Measurements from ENCODE around the gene CHIC2. TPM values are rescaled to one million over a fixed set of nuclear protein-coding genes. Genes with fewer than 3 reads are reported as not detected.

CHIC2 gene
- total and polyA plus RNA-seq, 8 donors = 3.9 to 11.5 (median 7.0) TPM

GRCh38 chr4:54097152-54097551, 32.7 kb upstream of the CHIC2 start:
- TF ChIP-seq, protein P1, sequence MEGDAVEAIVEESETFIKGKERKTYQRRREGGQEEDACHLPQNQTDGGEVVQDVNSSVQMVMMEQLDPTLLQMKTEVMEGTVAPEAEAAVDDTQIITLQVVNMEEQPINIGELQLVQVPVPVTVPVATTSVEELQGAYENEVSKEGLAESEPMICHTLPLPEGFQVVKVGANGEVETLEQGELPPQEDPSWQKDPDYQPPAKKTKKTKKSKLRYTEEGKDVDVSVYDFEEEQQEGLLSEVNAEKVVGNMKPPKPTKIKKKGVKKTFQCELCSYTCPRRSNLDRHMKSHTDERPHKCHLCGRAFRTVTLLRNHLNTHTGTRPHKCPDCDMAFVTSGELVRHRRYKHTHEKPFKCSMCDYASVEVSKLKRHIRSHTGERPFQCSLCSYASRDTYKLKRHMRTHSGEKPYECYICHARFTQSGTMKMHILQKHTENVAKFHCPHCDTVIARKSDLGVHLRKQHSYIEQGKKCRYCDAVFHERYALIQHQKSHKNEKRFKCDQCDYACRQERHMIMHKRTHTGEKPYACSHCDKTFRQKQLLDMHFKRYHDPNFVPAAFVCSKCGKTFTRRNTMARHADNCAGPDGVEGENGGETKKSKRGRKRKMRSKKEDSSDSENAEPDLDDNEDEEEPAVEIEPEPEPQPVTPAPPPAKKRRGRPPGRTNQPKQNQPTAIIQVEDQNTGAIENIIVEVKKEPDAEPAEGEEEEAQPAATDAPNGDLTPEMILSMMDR (IDR thresholded peaks at IDR 0.05) = no peak
- intact Hi-C loops (cut with DNase I) = no loop called here
- H3K4me3 ChIP-seq = no peak overlapping the region
- no peaks in the 10 kb centered on the region for H3K9me3 ChIP-seq
- 46 to 49% methylated on average over 6 of the region's 6 CpGs for WGBS, 2 donors
- FAIRE-seq (no peak), ATAC-seq (no peak), DNase-seq (no peak)
- H3K27me3 ChIP-seq = peaks cover 0 to 82% (median 9%) of the 10 kb centered on the region in 4 donors
- no peak overlapping the region for H3K27ac ChIP-seq
- H3K36me3 ChIP-seq = no peaks in the 10 kb centered on the region
- H3K4me1 ChIP-seq = peaks cover 2 to 25% (median 12%) of the 10 kb centered on the region in 3 donors

- DNase-seq (no peak), FAIRE-seq (no peak), ATAC-seq (no peak)
- no peak overlapping the region for H3K4me3 ChIP-seq
- intact Hi-C loops (cut with DNase I) = no loop called here
- WGBS, 2 donors = 30 to 36% methylated on average over 13 of the region's 13 CpGs
- H3K27me3 ChIP-seq = peaks cover 0 to 75% (median 9%) of the 10 kb centered on the region in 4 donors
- peaks cover 4 to 28% (median 12%) of the 10 kb centered on the region in 3 donors for H3K4me1 ChIP-seq
- no peaks in the 10 kb centered on the region for H3K9me3 ChIP-seq
- no peak overlapping the region for H3K27ac ChIP-seq
- TF ChIP-seq, protein P1 (IDR thresholded peaks at IDR 0.05) = no peak
- no peaks in the 10 kb centered on the region for H3K36me3 ChIP-seq
Observed at GRCh38 chr4:54096295-54096962, 32.0 kb upstream of the CHIC2 start.

DNA sequence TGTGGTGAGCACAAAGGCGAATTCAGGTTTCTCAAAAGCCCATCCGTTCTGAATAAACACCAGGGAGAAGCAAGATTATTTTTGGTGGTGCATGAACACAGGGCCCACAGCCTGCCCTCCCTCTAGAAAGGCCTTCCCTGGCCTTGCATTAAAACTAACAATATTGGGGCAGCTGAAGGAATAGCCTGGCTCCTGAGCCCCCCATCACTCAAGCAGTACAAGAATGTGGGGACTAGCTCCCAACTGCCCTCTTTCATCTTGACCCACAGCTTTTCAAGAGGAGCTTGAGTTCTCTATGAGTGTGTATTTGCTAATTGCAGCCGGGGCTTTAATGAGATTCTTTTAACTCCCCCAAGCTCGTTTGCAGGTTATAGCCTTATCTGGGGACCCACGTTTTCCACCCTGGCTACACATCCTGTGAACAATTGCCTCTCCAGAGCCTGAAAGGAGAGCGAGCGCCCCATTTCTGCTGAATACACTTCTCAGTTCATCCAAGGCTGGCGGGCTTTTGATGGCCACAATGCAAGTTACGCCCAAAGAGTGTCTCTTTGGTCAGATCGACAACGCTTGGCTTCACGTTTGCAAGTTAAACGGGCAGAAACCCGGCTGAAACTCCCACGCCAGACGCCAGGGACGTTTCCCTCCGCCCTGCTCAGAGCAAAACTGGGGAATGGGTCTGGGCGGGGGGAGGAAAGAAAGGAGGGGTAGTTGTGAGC, 30.9 kb upstream of the CHIC2 start:
- Histone ChIP-seq H3K27me3 (peaks cover 0 to 63% (median 8%) of the 10 kb centered on the region in 4 donors), H3K4me1 (peaks cover 4 to 18% (median 6%) of the 10 kb centered on the region in 3 donors), H3K27ac (no peak overlapping the region), H3K4me3 (no peak overlapping the region), H3K9me3 (no peaks in the 10 kb centered on the region), H3K36me3 (no peaks in the 10 kb centered on the region)
- ATAC-seq (no peak), DNase-seq (no peak), FAIRE-seq (no peak)
- intact Hi-C loops (cut with DNase I) = no loop called here
- TF ChIP-seq, protein P1 (IDR thresholded peaks at IDR 0.05) = no peak
- WGBS, 2 donors = 26% methylated on average over 19 of the region's 19 CpGs

DNA sequence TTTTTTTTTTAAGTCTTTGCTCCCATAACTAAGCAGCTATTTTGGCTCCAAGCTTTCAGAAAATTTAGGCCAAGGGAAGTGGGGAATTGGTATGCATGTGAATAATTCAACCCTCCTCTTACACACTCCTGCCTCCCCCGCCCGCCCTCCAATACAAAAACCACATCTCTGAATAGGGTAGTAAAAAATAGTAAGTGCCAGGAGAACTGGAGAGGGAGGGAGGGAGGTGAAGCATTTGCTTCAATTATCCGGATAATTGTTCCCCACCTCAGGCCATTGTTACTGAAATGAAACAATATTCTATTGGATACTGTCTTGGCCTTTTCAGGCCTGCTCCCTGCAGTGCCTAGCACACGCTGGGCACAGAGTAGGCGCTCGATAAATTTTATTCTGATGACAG, 30.0 kb upstream of the CHIC2 start:
- FAIRE-seq (no peak), DNase-seq (no peak), ATAC-seq (no peak)
- H3K9me3 ChIP-seq = no peaks in the 10 kb centered on the region
- intact Hi-C loops (cut with DNase I) = no loop called here
- TF ChIP-seq, protein P1 (IDR thresholded peaks at IDR 0.05) = no peak
- H3K4me3 ChIP-seq = no peak overlapping the region
- peaks cover under 1 to 9% (median 4%) of the 10 kb centered on the region in 3 donors for H3K4me1 ChIP-seq
- 58 to 59% methylated on average over 6 of the region's 6 CpGs for WGBS, 2 donors
- H3K27ac ChIP-seq = no peak overlapping the region
- peaks cover 0 to 59% (median 6%) of the 10 kb centered on the region in 4 donors for H3K27me3 ChIP-seq
- no peaks in the 10 kb centered on the region for H3K36me3 ChIP-seq

Measured in pancreas (tissue), 10 donors.